Mucosa of stomach (tissue), 1 donor: ENCODE data around the gene NEK5.
"Not testable (repeated sequence)": the region's sequence is repeated elsewhere in the genome, so short reads cannot be mapped to it uniquely, and the experiment has no call there.

ENCODE experiments used
- H3K27me3 ChIP-seq: one replicate; pipeline ENCODE4 v1.7.0; 2013; ENCODE audit warnings: mild to moderate bottlenecking, low read length; ENCODE audit not compliant: control insufficient read depth, insufficient read depth
- H3K36me3 ChIP-seq: one replicate; pipeline ENCODE4 v1.7.0; 2013; ENCODE audit warnings: low read length; ENCODE audit not compliant: control insufficient read depth, insufficient read depth
- H3K4me1 ChIP-seq: one replicate; pipeline ENCODE4 v1.7.0; 2013; ENCODE audit warnings: mild to moderate bottlenecking, low read length; ENCODE audit not compliant: control insufficient read depth, insufficient read depth
- H3K4me3 ChIP-seq: one replicate; pipeline ENCODE4 v1.7.0; 2013; ENCODE audit warnings: low read length
- H3K9ac ChIP-seq: one replicate; pipeline ENCODE4 v1.7.0; 2013; ENCODE audit warnings: mild to moderate bottlenecking, low read length, moderate library complexity
- H3K9me3 ChIP-seq: one replicate; pipeline ENCODE4 v1.7.0; 2013; ENCODE audit warnings: mild to moderate bottlenecking, low read length, moderate library complexity; ENCODE audit not compliant: control insufficient read depth
- donor health status: Pancreatic carcinoma.

Gene NEK5

GRCh38 chr13:52051400-52051799 is 77.5 kb downstream of the NEK5 start:
- Histone ChIP-seq H3K4me1 (no peaks in the 10 kb centered on the region), H3K9me3 (no peaks in the 10 kb centered on the region), H3K36me3 (no peaks in the 10 kb centered on the region), H3K9ac (no peak overlapping the region), H3K27me3 (no peaks in the 10 kb centered on the region), H3K4me3 (no peak overlapping the region)

- Histone ChIP-seq H3K4me1 (no peaks in the 10 kb centered on the region), H3K9ac (no peak overlapping the region), H3K9me3 (no peaks in the 10 kb centered on the region), H3K4me3 (no peak overlapping the region), H3K36me3 (no peaks in the 10 kb centered on the region), H3K27me3 (no peaks in the 10 kb centered on the region)
Measured at GRCh38 chr13:52048516-52048915, 80.4 kb downstream of the NEK5 start.

GRCh38 chr13:52047463-52047862 is 81.4 kb downstream of the NEK5 start:
- no peaks in the 10 kb centered on the region for H3K36me3 ChIP-seq
- no peak overlapping the region for H3K4me3 ChIP-seq
- no peak overlapping the region for H3K9ac ChIP-seq
- no peaks in the 10 kb centered on the region for H3K9me3 ChIP-seq
- no peaks in the 10 kb centered on the region for H3K4me1 ChIP-seq
- H3K27me3 ChIP-seq: no peaks in the 10 kb centered on the region

GRCh38 chr13:52043675-52044074 is 85.2 kb downstream of the NEK5 start:
- Histone ChIP-seq H3K36me3 (no peaks in the 10 kb centered on the region), H3K9ac (no peak overlapping the region), H3K4me3 (no peak overlapping the region), H3K27me3 (no peaks in the 10 kb centered on the region), H3K9me3 (no peaks in the 10 kb centered on the region), H3K4me1 (no peaks in the 10 kb centered on the region)

- Histone ChIP-seq H3K4me3 (no peak overlapping the region), H3K4me1 (no peaks in the 10 kb centered on the region), H3K9me3 (no peaks in the 10 kb centered on the region), H3K27me3 (no peaks in the 10 kb centered on the region), H3K36me3 (no peaks in the 10 kb centered on the region), H3K9ac (no peak overlapping the region)
Measured at GRCh38 chr13:52036037-52036436, 92.8 kb downstream of the NEK5 start.

- no peak overlapping the region for H3K4me3 ChIP-seq
- H3K9ac ChIP-seq: no peak overlapping the region
- no peaks in the 10 kb centered on the region for H3K27me3 ChIP-seq
- H3K9me3 ChIP-seq: no peaks in the 10 kb centered on the region
- H3K4me1 ChIP-seq: no peaks in the 10 kb centered on the region
- no peaks in the 10 kb centered on the region for H3K36me3 ChIP-seq
Measured at GRCh38 chr13:52034616-52035226, 94.2 kb downstream of the NEK5 start.

- Histone ChIP-seq H3K9me3 (no peaks in the 10 kb centered on the region), H3K4me1 (no peaks in the 10 kb centered on the region), H3K36me3 (no peaks in the 10 kb centered on the region), H3K27me3 (no peaks in the 10 kb centered on the region), H3K4me3 (no peak overlapping the region), H3K9ac (no peak overlapping the region)
Measured at GRCh38 chr13:52033039-52033438, 95.8 kb downstream of the NEK5 start.

GRCh38 chr13:52030401-52030800 is 98.5 kb downstream of the NEK5 start:
- not testable (repeated sequence) for H3K4me3 ChIP-seq, H3K27me3 ChIP-seq, H3K9me3 ChIP-seq, H3K36me3 ChIP-seq, H3K9ac ChIP-seq, H3K4me1 ChIP-seq

GRCh38 chr13:52029569-52029968 is 99.3 kb downstream of the NEK5 start:
- Histone ChIP-seq H3K4me3 (no peak overlapping the region), H3K9me3 (no peaks in the 10 kb centered on the region), H3K4me1 (peaks cover 6% of the 10 kb centered on the region)

GRCh38 chr13:52027832-52028231 is 101.0 kb downstream of the NEK5 start:
- H3K4me1 ChIP-seq: peaks cover 6% of the 10 kb centered on the region
- H3K9me3 ChIP-seq: no peaks in the 10 kb centered on the region
- no peak overlapping the region for H3K4me3 ChIP-seq
- H3K9ac ChIP-seq: no peak overlapping the region
- no peaks in the 10 kb centered on the region for H3K36me3 ChIP-seq
- H3K27me3 ChIP-seq: no peaks in the 10 kb centered on the region

More at GRCh38 chr13:52029569-52029968, 99.3 kb downstream of the NEK5 start:
- Histone ChIP-seq H3K9ac (no peak overlapping the region), H3K36me3 (no peaks in the 10 kb centered on the region), H3K27me3 (no peaks in the 10 kb centered on the region)

GRCh38 chr13:52026246-52026626 is 102.6 kb downstream of the NEK5 start:
- Histone ChIP-seq H3K9me3 (no peaks in the 10 kb centered on the region), H3K4me1 (peaks cover 6% of the 10 kb centered on the region)

GRCh38 chr13:52025475-52026245 is 103.2 kb downstream of the NEK5 start:
- Histone ChIP-seq H3K9ac (no peak overlapping the region), H3K9me3 (no peaks in the 10 kb centered on the region), H3K36me3 (no peaks in the 10 kb centered on the region), H3K27me3 (no peaks in the 10 kb centered on the region), H3K4me3 (no peak overlapping the region), H3K4me1 (peaks cover 6% of the 10 kb centered on the region)

More at GRCh38 chr13:52026246-52026626, 102.6 kb downstream of the NEK5 start:
- no peak overlapping the region for H3K9ac ChIP-seq
- H3K36me3 ChIP-seq: no peaks in the 10 kb centered on the region
- H3K4me3 ChIP-seq: no peak overlapping the region
- no peaks in the 10 kb centered on the region for H3K27me3 ChIP-seq
